IMR-90 (cell line): ENCODE results near the gene CENPP. TPM values are rescaled to one million over a fixed set of nuclear protein-coding genes. Genes with fewer than 3 reads are reported as not detected.

Experiments
- ATAC-seq: fragments of 200-7000 bp; cut with Tn5 transposase; 2 replicates; pipeline ENCODE4 v1.9.1; 2020; ENCODE audit warnings: low read depth, mild to moderate bottlenecking, moderate library complexity
- BruUV-seq: library from RNA; stranded (reverse); fragments of 400-500 nt; replicated peaks from 2 replicates; lab custom pipeline; 2021; lab: Mats Ljungman, UMichigan
- CTCF ChIA-PET: fragments of 300-600 bp; formaldehyde crosslinking; extraction: SDS; loops from one replicate; lab custom pipeline; 2021; ENCODE audit warnings: antibody characterized with exemption; lab: Yijun Ruan, JAX
- POLR2A ChIA-PET: fragments of 300-600 bp; sonication (Branson Sonifier 250); formaldehyde crosslinking; loops from one replicate; lab custom pipeline; 2022; ENCODE audit warnings: antibody characterized with exemption; ENCODE audit not compliant: unreplicated experiment; lab: Charles Lee
- DNase-seq: peaks from one replicate; pipeline ENCODE4 v3.0.0; 2013
- H2AFZ ChIP-seq: replicated peaks from 2 replicates; pipeline ENCODE3; 2013; ENCODE audit warnings: low read length, mild to moderate bottlenecking; ENCODE audit not compliant: poor library complexity
- H2AK5ac ChIP-seq: 2 replicates; pipeline ENCODE4 v1.6.1; 2013; ENCODE audit warnings: low read depth, low read length, inconsistent platforms
- H2AK9ac ChIP-seq: replicated peaks from 2 replicates; pipeline ENCODE3; 2013; ENCODE audit warnings: mild to moderate bottlenecking, low read depth, low read length, moderate library complexity; ENCODE audit not compliant: poor library complexity
- H2BK120ac ChIP-seq: 2 replicates; pipeline ENCODE4 v1.6.1; 2013; ENCODE audit warnings: low read depth, low read length, inconsistent platforms
- H2BK15ac ChIP-seq: 3 replicates; pipeline ENCODE4 v1.6.1; 2013; ENCODE audit warnings: low read depth, low read length, inconsistent platforms
- H2BK20ac ChIP-seq: 2 replicates; pipeline ENCODE4 v1.6.1; 2013; ENCODE audit warnings: low read depth, mild to moderate bottlenecking, inconsistent platforms, low read length, moderate library complexity
- H2BK5ac ChIP-seq: 2 replicates; pipeline ENCODE4 v1.6.1; 2013; ENCODE audit warnings: mild to moderate bottlenecking, low read depth, low read length, inconsistent platforms; ENCODE audit not compliant: poor library complexity, severe bottlenecking
- H3K14ac ChIP-seq: replicated peaks from 2 replicates; pipeline ENCODE4 v1.6.1; 2013; ENCODE audit warnings: low read depth, low read length, inconsistent platforms
- H3K18ac ChIP-seq: 2 replicates; pipeline ENCODE4 v1.6.1; 2013; ENCODE audit warnings: low read depth, low read length, control low read depth
- H3K23ac ChIP-seq: 2 replicates; pipeline ENCODE4 v1.6.1; 2013; ENCODE audit warnings: low read depth, low read length, inconsistent platforms
- H3K27ac ChIP-seq: 2 replicates; pipeline ENCODE4 v1.5.1; 2013; ENCODE audit warnings: mild to moderate bottlenecking, control low read depth, low read length; ENCODE audit not compliant: insufficient read depth
- H3K27me3 ChIP-seq: 2 replicates; pipeline ENCODE4 v1.6.1; 2013; ENCODE audit warnings: low read length; ENCODE audit not compliant: control insufficient read depth, insufficient read depth
- H3K36me3 ChIP-seq: 2 replicates; pipeline ENCODE4 v1.6.1; 2013; ENCODE audit warnings: low read length, mixed read lengths; ENCODE audit not compliant: control insufficient read depth, insufficient read depth
- H3K4ac ChIP-seq: 2 replicates; pipeline ENCODE4 v1.6.1; 2013; ENCODE audit warnings: low read depth, low read length, inconsistent platforms
- H3K4me1 ChIP-seq: 2 replicates; pipeline ENCODE4 v1.6.1; 2013; ENCODE audit warnings: low read length, mixed read lengths; ENCODE audit not compliant: control insufficient read depth, insufficient read depth
- H3K4me2 ChIP-seq: 2 replicates; pipeline ENCODE4 v1.6.1; 2013; ENCODE audit warnings: low read depth, mild to moderate bottlenecking, control low read depth, low read length, moderate library complexity
- H3K4me3 ChIP-seq: 2 replicates; pipeline ENCODE4 v1.5.1; 2013; ENCODE audit warnings: low read depth, mild to moderate bottlenecking, control low read depth, low read length, moderate library complexity; ENCODE audit not compliant: insufficient read depth
- H3K56ac ChIP-seq: 2 replicates; pipeline ENCODE4 v1.6.1; 2013; ENCODE audit warnings: low read length, inconsistent platforms; ENCODE audit not compliant: insufficient read depth; ENCODE audit errors: extremely low read depth
- H3K79me1 ChIP-seq, 2 experiments: 2 replicates each; pipeline ENCODE4 v1.6.1; 2013; ENCODE audit warnings: low read length in 2 of 2, inconsistent platforms in 1 of 2, low read depth in 1 of 2
- H3K9ac ChIP-seq: 2 replicates; pipeline ENCODE4 v1.6.1; 2013; ENCODE audit warnings: low read depth, low read length, control low read depth
- H3K9me1 ChIP-seq: 2 replicates; pipeline ENCODE4 v1.6.1; 2013; ENCODE audit warnings: low read length, inconsistent platforms; ENCODE audit not compliant: insufficient read depth
- H3K9me3 ChIP-seq: 2 replicates; pipeline ENCODE4 v1.6.1; 2013; ENCODE audit warnings: low read length; ENCODE audit not compliant: control insufficient read depth, insufficient read depth
- H4K20me1 ChIP-seq: 2 replicates; pipeline ENCODE4 v1.6.1; 2013; ENCODE audit warnings: low read length, inconsistent platforms; ENCODE audit not compliant: insufficient read depth
- H4K5ac ChIP-seq: 2 replicates; pipeline ENCODE4 v1.6.1; 2013; ENCODE audit warnings: mild to moderate bottlenecking, low read depth, low read length, control low read depth
- H4K8ac ChIP-seq, 2 experiments: 2 replicates each; pipeline ENCODE4 v1.6.1; 2013; ENCODE audit warnings: low read depth in 2 of 2, low read length in 2 of 2, control low read depth in 1 of 2, inconsistent platforms in 1 of 2
- H4K91ac ChIP-seq: 2 replicates; pipeline ENCODE4 v1.6.1; 2013; ENCODE audit warnings: low read depth, low read length, inconsistent platforms; ENCODE audit not compliant: insufficient read depth
- BHLHE40 ChIP-seq: fragments of 150-350 bp; IDR thresholded peaks from 2 replicates; pipeline ENCODE4 v1.6.1; 2016; ENCODE audit warnings: mild to moderate bottlenecking, low read depth, low read length
- CEBPB ChIP-seq: IDR thresholded peaks from 2 replicates; pipeline ENCODE4 v1.6.1; 2012; ENCODE audit warnings: low read depth, low read length, improper control_type of control experiment
- ELK1 ChIP-seq: fragments of 150-350 bp; IDR thresholded peaks from 2 replicates; pipeline ENCODE4 v1.6.1; 2016; ENCODE audit warnings: low read depth, mild to moderate bottlenecking, low read length, moderate library complexity, borderline replicate concordance
- FOS ChIP-seq: fragments of 150-350 bp; IDR thresholded peaks from 2 replicates; pipeline ENCODE4 v1.6.1; 2016; ENCODE audit warnings: low read depth, low read length
- MAFK ChIP-seq: IDR thresholded peaks from 2 replicates; pipeline ENCODE4 v1.6.1; 2012; ENCODE audit warnings: low read depth, low read length, improper control_type of control experiment
- MAZ ChIP-seq: IDR thresholded peaks from 2 replicates; pipeline ENCODE4 v1.6.1; 2012; ENCODE audit warnings: low read depth, mild to moderate bottlenecking, low read length, improper control_type of control experiment, moderate library complexity, borderline replicate concordance
- MXI1 ChIP-seq: IDR thresholded peaks from 2 replicates; pipeline ENCODE4 v1.6.1; 2012; ENCODE audit warnings: low read depth, mild to moderate bottlenecking, low read length, moderate library complexity, borderline replicate concordance
- POLR2A ChIP-seq: IDR thresholded peaks from 2 replicates; pipeline ENCODE4 v1.6.1; 2012; ENCODE audit warnings: mild to moderate bottlenecking, low read depth, low read length
- RAD21 ChIP-seq: IDR thresholded peaks from 2 replicates; pipeline ENCODE4 v1.6.1; 2012; ENCODE audit warnings: low read length, improper control_type of control experiment
- RCOR1 ChIP-seq: IDR thresholded peaks from 2 replicates; pipeline ENCODE4 v1.6.1; 2012; ENCODE audit warnings: mild to moderate bottlenecking, low read length, improper control_type of control experiment; ENCODE audit not compliant: insufficient replicate concordance
- RFX5 ChIP-seq: IDR thresholded peaks from 2 replicates; pipeline ENCODE4 v1.8.0; 2012; ENCODE audit warnings: low read depth, mild to moderate bottlenecking, low read length, moderate library complexity
- SMC3 ChIP-seq: fragments of 150-350 bp; IDR thresholded peaks from 2 replicates; pipeline ENCODE4 v1.6.1; 2016; ENCODE audit warnings: low read depth, mild to moderate bottlenecking, antibody characterized with exemption, low read length, moderate library complexity
- USF2 ChIP-seq: fragments of 150-350 bp; IDR thresholded peaks from 2 replicates; pipeline ENCODE4 v1.6.1; 2017; ENCODE audit warnings: mild to moderate bottlenecking, antibody characterized with exemption, low read length, low read depth
- WGBS, 2 experiments: methylation state at CpG; one replicate each; pipeline versions ENCODE4 v1.1.5 to v1.1.7; 2013; ENCODE audit warnings: missing lambda C conversion rate in 2 of 2; ENCODE audit not compliant: insufficient read length in 1 of 2; ENCODE audit errors: extremely low coverage in 2 of 2; 5-methylcytosine and 5-hydroxymethylcytosine counted together
- dilution Hi-C: fragments of 300-500 bp; cut with HindIII; formaldehyde crosslinking; loops from one replicate; pipeline ENCODE4 v1.14.3; 2018; ENCODE audit warnings: low sequenced_read_pairs; ENCODE audit not compliant: unreplicated experiment
- in situ Hi-C: fragments of 300-500 bp; cut with MboI; formaldehyde crosslinking; loops from 3 replicates; pipeline ENCODE4 v1.14.3; 2019; ENCODE audit warnings: low sequenced_read_pairs, inconsistent platforms, mixed read lengths
- intact Hi-C: fragments of 100-400 bp; cut with micrococcal nuclease; formaldehyde crosslinking; loops from 2 replicates; pipeline ENCODE4 v1.10.0; 2022
- polyA plus RNA-seq, 3 experiments: library from polyadenylated mRNA; depleted of rRNA; stranded (reverse); fragments of >200 nt; gene quantifications; 2 replicates each; pipeline ENCODE4 v1.2.3, GENCODE V29; 2012; ENCODE audit warnings: low replicate concordance in 1 of 3
- total RNA-seq: library from RNA; depleted of rRNA; stranded (reverse); fragments of >200 nt; gene quantifications from 2 replicates; pipeline ENCODE4 v1.2.3, GENCODE V29; 2012
- TF ChIP-seq, protein P1 (sequence below): conservative IDR thresholded peaks from 2 replicates; pipeline ENCODE4 v1.5.1; 2012; ENCODE audit warnings: mild to moderate bottlenecking, low read depth, low read length, improper control_type of control experiment

Gene CENPP
- total and polyA plus RNA-seq, 2 of the 4 experiments (the other 2 are of a cell fraction) = 1.4 to 2.0 TPM

- DNase-seq (no peak), ATAC-seq (0 out of 2 replicates have a peak, but pooled peaks have one; percentile 27)
- Histone ChIP-seq H4K91ac (no peak overlapping the region), H2BK5ac (no peak overlapping the region), H4K5ac (no peak overlapping the region), H3K23ac (no peak overlapping the region), H3K4me2 (peak overlapping the region; percentile 59; the same call in 1 of the 2 replicates), H3K9ac (no peak overlapping the region), H3K9me3 (no peaks in the 10 kb centered on the region), H3K4me3 (no peak overlapping the region), H3K9me1 (no peaks in the 10 kb centered on the region), H3K14ac (no peak overlapping the region), H3K4me1 (peaks cover 2% of the 10 kb centered on the region; the same call in 1 of the 2 replicates), H3K56ac (no peak overlapping the region), H2AFZ (no peak overlapping the region), H4K8ac (no peak overlapping the region), H3K4ac (no peak overlapping the region), H2BK120ac (no peak overlapping the region), H4K20me1 (no peaks in the 10 kb centered on the region), H3K27me3 (no peaks in the 10 kb centered on the region), H3K27ac (no peak overlapping the region), H3K36me3 (no peaks in the 10 kb centered on the region), H2BK15ac (no peak overlapping the region), H2AK9ac (no peak overlapping the region), H2BK20ac (no peak overlapping the region), H3K18ac (no peak overlapping the region), H2AK5ac (no peak overlapping the region), H3K79me1 (no peaks in the 10 kb centered on the region)
- no peak for TF ChIP-seq FOS
- no peak for TF ChIP-seq USF2
- TF ChIP-seq MXI1 = no peak
- TF ChIP-seq BHLHE40 = no peak
- no peak for TF ChIP-seq RFX5
- TF ChIP-seq RCOR1 = no peak
- TF ChIP-seq MAFK = no peak
- TF ChIP-seq SMC3 = no peak
- TF ChIP-seq, protein P1, sequence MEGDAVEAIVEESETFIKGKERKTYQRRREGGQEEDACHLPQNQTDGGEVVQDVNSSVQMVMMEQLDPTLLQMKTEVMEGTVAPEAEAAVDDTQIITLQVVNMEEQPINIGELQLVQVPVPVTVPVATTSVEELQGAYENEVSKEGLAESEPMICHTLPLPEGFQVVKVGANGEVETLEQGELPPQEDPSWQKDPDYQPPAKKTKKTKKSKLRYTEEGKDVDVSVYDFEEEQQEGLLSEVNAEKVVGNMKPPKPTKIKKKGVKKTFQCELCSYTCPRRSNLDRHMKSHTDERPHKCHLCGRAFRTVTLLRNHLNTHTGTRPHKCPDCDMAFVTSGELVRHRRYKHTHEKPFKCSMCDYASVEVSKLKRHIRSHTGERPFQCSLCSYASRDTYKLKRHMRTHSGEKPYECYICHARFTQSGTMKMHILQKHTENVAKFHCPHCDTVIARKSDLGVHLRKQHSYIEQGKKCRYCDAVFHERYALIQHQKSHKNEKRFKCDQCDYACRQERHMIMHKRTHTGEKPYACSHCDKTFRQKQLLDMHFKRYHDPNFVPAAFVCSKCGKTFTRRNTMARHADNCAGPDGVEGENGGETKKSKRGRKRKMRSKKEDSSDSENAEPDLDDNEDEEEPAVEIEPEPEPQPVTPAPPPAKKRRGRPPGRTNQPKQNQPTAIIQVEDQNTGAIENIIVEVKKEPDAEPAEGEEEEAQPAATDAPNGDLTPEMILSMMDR = no peak
- no peak for TF ChIP-seq CEBPB
- no peak for TF ChIP-seq POLR2A
- no peak for TF ChIP-seq ELK1
- no peak for TF ChIP-seq RAD21
- no peak for TF ChIP-seq MAZ
- WGBS, 2 experiments = no CpG with 5 or more reads among the region's 1 CpG
- in situ Hi-C loops (no loop called here), intact Hi-C loops (no loop called here), dilution Hi-C loops (no loop called here)
- ChIA-PET POLR2A (no interaction called here), CTCF (interaction anchor here (0.7 to 1.5 kb wide), 3 partner anchors 14 to 726 kb away, joined by 3 to 6 read pairs (median 4); no protein-coding TSS in a partner anchor)
- no TSS peak for BruUV-seq
Observed at GRCh38 chr9:92393686-92394085, 67.9 kb downstream of the CENPP start.
